Fibroblast of lung (primary cell): Measurements from ENCODE around the gene DOCK8.

Experiments
- EZH2 ChIP-seq: IDR thresholded peaks from 2 replicates; pipeline ENCODE4 v1.5.1; 2012; ENCODE audit warnings: low read length, control low read depth, mild to moderate bottlenecking; ENCODE audit errors: missing control alignments
- TF ChIP-seq, protein P1 (sequence below), 2 donors: IDR thresholded peaks in 1 of 2; conservative IDR thresholded peaks in 1 of 2; 1 replicate in 1 of 2; 2 replicates in 1 of 2; pipeline ENCODE4 v1.5.1; 2011 to 2012; ENCODE audit warnings: low read length in 2 of 2, control low read depth in 1 of 2, inconsistent platforms in 1 of 2, low read depth in 1 of 2, mild to moderate bottlenecking in 1 of 2

DNA sequence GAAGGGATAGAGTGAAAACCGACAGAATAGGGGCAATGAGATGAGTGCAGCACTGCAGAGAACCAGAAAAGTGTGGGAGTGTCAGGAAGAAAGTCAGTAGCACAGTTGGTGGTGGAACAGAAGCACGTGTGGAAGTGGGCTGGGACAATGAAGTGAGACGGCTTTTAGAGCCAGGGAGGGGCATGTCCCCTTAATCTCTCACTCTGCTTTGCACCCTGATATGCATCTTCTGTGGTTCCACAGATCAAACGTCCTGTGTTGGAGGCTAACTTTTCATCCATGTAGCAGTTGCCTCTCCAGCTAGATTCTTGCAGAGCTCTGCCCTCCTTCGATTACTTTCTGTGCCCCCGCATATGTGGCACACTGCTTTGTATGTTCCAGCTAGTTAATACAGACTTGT, 163.6 kb downstream of the DOCK8 start:
- TF ChIP-seq EZH2 = no peak
- TF ChIP-seq, protein P1, sequence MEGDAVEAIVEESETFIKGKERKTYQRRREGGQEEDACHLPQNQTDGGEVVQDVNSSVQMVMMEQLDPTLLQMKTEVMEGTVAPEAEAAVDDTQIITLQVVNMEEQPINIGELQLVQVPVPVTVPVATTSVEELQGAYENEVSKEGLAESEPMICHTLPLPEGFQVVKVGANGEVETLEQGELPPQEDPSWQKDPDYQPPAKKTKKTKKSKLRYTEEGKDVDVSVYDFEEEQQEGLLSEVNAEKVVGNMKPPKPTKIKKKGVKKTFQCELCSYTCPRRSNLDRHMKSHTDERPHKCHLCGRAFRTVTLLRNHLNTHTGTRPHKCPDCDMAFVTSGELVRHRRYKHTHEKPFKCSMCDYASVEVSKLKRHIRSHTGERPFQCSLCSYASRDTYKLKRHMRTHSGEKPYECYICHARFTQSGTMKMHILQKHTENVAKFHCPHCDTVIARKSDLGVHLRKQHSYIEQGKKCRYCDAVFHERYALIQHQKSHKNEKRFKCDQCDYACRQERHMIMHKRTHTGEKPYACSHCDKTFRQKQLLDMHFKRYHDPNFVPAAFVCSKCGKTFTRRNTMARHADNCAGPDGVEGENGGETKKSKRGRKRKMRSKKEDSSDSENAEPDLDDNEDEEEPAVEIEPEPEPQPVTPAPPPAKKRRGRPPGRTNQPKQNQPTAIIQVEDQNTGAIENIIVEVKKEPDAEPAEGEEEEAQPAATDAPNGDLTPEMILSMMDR (conservative IDR thresholded peaks at IDR 0.05 in 1 of 2, IDR thresholded peaks at IDR 0.05 in 1 of 2; ENCODE audit: low read depth in 1 of 2, low read length in 2 of 2) = no peak
